Measurements from ENCODE around the gene STXBP2.

STXBP2 gene

GRCh38 chr19:7636691-7637373 lies at the start of gene STXBP2:
TSS of gene STXBP2 (plus strand) at chr19:7637110. CDS start at chr19:7637150, 40 bp downstream.
- peak; percentile 79 to 95 (median 88) for DNase-seq

GRCh38 chr19:7589822-7590221 lies 47.1 kb upstream of the STXBP2 start:
- DNase-seq = no peak

GRCh38 chr19:7590256-7590655 lies 46.7 kb upstream of the STXBP2 start:
- DNase-seq = no peak

- DNase-seq = peak in 1 of 4 experiments; percentile 26
These were observed 41.3 kb upstream of the STXBP2 start, which contains the start of gene CAMSAP3 for GRCh38 chr19:7595466-7596133. TSS of gene CAMSAP3 (plus strand) at chr19:7595863. CDS start at chr19:7596003, 140 bp downstream.

- DNase-seq = no peak
These were observed 40.5 kb upstream of the STXBP2 start for GRCh38 chr19:7596211-7596937.

- DNase-seq = no peak
These were observed 39.2 kb upstream of the STXBP2 start for GRCh38 chr19:7597689-7598088.

- DNase-seq = no peak
These were observed 38.7 kb upstream of the STXBP2 start for GRCh38 chr19:7598180-7598579.

- DNase-seq = no peak
These were observed 36.2 kb upstream of the STXBP2 start for GRCh38 chr19:7600721-7601120.

GRCh38 chr19:7602240-7602934 lies 34.5 kb upstream of the STXBP2 start:
- no peak for DNase-seq

GRCh38 chr19:7602935-7603497 lies 33.9 kb upstream of the STXBP2 start:
- DNase-seq = no peak

GRCh38 chr19:7603919-7604318 lies 33.0 kb upstream of the STXBP2 start:
- DNase-seq = no peak

GRCh38 chr19:7605490-7606222 lies 31.3 kb upstream of the STXBP2 start:
- DNase-seq = no peak

GRCh38 chr19:7606289-7606688 lies 30.6 kb upstream of the STXBP2 start:
- DNase-seq = no peak

GRCh38 chr19:7607212-7607873 lies 29.6 kb upstream of the STXBP2 start:
- no peak for DNase-seq

- no peak for DNase-seq
These were observed 28.9 kb upstream of the STXBP2 start for GRCh38 chr19:7607874-7608560.

- no peak for DNase-seq
These were observed 26.2 kb upstream of the STXBP2 start for GRCh38 chr19:7610491-7611240.

- no peak for DNase-seq
These were observed 25.2 kb upstream of the STXBP2 start for GRCh38 chr19:7611541-7612279.

GRCh38 chr19:7612282-7613274 lies 24.3 kb upstream of the STXBP2 start:
- no peak for DNase-seq

Data from activated naive CD4-positive, alpha-beta T cell (primary cell).